Measurements from ENCODE around the gene SLC25A21.
"Not testable (repeated sequence)": the region's sequence is repeated elsewhere in the genome, so short reads cannot be mapped to it uniquely, and the experiment has no call there.

The SLC25A21 gene

DNA sequence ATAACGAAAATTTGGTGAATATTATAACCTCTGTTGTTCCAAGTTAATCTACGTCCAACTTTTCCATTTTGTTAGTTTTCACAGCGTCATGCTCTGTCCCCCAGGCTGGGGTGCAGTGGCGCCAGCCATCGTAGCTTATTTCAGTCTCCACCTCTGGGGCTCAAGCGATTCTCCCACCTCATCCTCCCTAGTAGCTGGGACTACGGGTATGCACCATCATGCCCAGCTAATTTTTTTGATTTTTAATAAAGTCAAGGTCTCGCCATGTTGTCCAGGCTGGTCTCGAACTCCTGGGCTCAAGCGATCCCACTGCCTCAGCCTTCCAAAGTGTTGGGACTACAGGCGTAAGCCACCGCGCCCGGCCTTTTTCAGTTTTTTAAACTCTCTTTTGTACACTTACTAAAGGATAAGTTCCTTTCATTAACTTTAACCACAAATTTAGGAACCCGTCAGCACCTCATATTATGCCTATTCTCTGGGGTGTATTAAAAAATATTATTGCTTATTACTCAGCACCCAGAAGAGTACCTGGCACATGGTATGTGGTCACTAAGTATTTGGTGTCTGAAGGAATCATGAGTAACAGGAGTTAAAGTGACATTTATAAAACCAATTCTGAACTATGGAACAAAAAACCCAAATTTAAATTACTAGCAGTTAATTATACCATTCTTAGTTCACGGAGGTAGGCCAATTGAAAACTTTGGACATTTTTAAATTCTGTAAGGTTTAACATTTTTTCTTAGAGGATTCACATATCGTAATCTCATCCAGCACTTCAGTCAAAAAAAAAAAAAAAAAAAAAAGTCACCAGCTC, 24.4 kb upstream of the SLC25A21 start:
- Mint-ChIP-seq H3K4me1 (no peaks in the 10 kb centered on the region), H3K27me3 (no peaks in the 10 kb centered on the region), H3K4me3 (no peak overlapping the region), H3K27ac (no peak overlapping the region), H3K36me3 (no peaks in the 10 kb centered on the region), H3K9me3 (peaks cover 12% of the 10 kb centered on the region)
- no peak for ATAC-seq

DNA sequence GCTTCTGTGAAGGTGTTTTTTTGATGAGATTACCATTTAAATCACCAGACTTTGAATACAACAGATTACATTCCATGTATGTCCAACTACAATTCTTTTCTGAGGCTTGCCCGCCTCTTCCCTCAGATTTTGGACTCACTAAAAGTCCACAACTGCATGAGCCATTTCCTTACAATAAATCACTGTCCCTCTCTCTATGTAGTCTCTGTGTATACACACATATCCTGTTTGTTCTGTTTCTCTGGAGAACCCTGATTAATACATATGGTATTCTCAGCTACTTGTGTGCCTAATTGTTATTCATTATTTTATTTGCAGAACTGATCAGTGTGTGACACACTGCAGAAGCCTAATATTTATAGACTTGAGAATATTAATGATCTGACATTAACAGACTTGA, 22.9 kb upstream of the SLC25A21 start:
- ATAC-seq: no peak
- Mint-ChIP-seq H3K4me3 (no peak overlapping the region), H3K36me3 (no peaks in the 10 kb centered on the region), H3K4me1 (no peaks in the 10 kb centered on the region), H3K9me3 (peaks cover 16% of the 10 kb centered on the region), H3K27ac (no peak overlapping the region), H3K27me3 (no peaks in the 10 kb centered on the region)

DNA sequence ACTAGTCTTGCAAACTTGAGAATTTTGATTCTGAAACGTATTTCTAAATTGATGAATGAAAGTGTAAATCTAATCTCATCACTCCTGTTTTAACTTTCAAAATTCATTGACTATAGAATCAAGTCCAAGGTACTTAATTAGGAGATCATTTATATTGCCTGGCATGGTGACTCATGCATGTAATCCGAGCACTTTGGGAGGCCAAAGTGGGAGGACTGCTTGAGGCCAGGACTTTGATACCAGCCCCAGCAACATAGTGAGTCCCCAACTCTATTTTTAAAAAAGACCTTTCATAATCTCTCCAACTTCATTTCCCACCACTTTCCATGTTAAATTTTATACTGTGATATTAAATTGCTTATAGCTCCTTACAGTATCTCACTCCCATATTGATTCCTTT, 22.3 kb upstream of the SLC25A21 start:
- peaks cover 17% of the 10 kb centered on the region for H3K9me3 Mint-ChIP-seq
- H3K36me3 Mint-ChIP-seq: no peaks in the 10 kb centered on the region
- H3K27ac Mint-ChIP-seq: no peak overlapping the region
- no peak for ATAC-seq
- no peaks in the 10 kb centered on the region for H3K4me1 Mint-ChIP-seq
- no peaks in the 10 kb centered on the region for H3K27me3 Mint-ChIP-seq
- no peak overlapping the region for H3K4me3 Mint-ChIP-seq

DNA sequence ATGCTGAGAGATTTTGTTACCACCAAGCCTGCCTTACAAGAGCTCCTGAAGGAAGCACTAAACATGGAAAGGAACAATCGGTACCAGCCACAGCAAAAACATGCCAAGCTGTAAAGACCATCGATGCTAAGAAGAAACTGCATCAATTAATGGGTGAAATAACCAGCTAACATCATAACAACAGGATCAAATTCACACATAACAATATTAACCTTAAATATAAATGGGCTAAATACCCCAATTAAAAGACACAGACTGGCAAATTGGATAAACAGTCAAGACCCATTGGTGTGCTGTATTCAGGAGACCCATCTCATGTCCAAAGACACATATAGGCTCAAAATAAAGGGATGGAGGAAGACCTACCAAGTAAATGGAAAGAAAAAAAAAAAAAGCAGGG, 17.3 kb upstream of the SLC25A21 start:
- H3K27ac Mint-ChIP-seq, H3K4me3 Mint-ChIP-seq, H3K27me3 Mint-ChIP-seq, ATAC-seq, H3K4me1 Mint-ChIP-seq, H3K36me3 Mint-ChIP-seq: not testable (repeated sequence)
- peaks cover 11% of the 10 kb centered on the region for H3K9me3 Mint-ChIP-seq

DNA sequence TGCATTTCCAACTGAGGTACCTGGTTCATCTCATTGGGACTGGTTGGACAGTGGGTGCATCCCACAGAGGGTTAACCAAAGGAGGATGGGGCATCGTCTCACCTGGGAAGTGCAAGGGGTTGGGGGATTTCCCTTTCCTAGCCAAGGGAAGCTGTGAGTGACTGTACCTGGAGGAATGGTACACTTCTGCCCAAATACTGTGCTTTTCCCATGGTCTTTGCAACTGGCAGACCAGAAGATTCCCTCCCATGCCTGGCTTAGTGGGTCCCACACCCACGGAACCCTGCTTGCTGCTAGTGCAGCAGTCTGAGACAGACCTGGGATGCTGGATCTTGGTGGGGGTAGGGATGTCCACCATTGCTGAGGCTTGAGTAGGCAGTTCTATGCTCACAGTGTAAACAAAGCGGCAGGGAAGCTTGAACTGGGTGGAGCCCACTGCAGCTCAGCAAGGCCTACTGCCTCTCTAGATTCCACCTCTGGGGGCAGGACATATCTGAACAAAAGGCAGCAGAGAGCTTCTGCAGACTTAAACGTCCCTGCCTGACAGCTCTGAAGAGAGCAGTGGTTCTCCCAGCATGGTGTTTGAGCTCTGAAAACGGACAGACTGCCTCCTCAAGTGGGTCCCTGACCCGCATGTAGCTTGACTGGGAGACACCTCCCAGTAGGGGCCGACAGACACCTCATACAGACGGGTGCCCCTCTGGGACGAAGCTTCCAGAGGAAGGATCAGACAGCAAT, 15.6 kb upstream of the SLC25A21 start:
- not testable (repeated sequence) for H3K27me3 Mint-ChIP-seq, H3K27ac Mint-ChIP-seq, H3K4me1 Mint-ChIP-seq, H3K36me3 Mint-ChIP-seq, H3K4me3 Mint-ChIP-seq, ATAC-seq
- peaks cover 11% of the 10 kb centered on the region for H3K9me3 Mint-ChIP-seq

DNA sequence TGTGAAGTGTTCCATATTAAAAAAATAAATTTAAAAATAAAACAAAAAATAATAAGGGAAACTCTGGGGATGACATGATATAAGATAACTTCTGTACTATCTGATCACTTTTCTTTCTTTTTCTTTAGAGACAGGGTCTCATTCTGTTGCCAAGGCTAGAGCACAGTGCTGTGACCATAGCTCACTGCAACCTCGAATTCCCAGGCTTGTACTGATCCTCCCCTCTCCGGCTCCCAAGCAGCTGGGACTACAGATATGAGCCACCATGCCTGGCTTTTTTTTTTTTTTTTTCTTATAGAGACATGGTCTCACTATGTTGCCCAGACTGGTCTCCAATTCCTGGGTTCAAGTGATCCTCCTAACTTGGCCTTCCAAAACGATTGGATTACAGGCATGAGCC, 14.9 kb upstream of the SLC25A21 start:
- H3K36me3 Mint-ChIP-seq: no peaks in the 10 kb centered on the region
- H3K4me1 Mint-ChIP-seq: no peaks in the 10 kb centered on the region
- no peak overlapping the region for H3K27ac Mint-ChIP-seq
- no peak overlapping the region for H3K4me3 Mint-ChIP-seq
- H3K27me3 Mint-ChIP-seq: no peaks in the 10 kb centered on the region
- no peak for ATAC-seq
- peaks cover 11% of the 10 kb centered on the region for H3K9me3 Mint-ChIP-seq

DNA sequence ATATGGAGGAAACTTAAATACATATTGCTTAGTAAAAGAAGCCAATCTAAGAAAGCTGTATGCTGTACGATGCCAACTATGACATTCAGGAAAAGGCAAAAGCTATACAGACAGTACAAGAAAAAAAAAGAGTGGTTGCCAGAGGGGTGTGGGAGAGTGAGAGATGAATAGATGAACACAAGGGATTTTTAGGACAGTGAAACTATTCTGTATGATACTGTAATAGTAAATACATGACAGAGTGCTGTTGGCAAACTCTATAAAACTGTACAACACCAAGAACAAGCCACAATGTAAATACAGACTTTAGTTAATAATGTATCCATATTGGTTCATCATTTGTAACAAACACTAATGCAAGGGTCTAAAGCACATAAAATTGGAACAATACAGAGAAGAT, 14.5 kb upstream of the SLC25A21 start:
- ATAC-seq: no peak
- Mint-ChIP-seq H3K27ac (no peak overlapping the region), H3K4me3 (no peak overlapping the region), H3K27me3 (no peaks in the 10 kb centered on the region), H3K36me3 (no peaks in the 10 kb centered on the region), H3K4me1 (no peaks in the 10 kb centered on the region), H3K9me3 (peaks cover 8% of the 10 kb centered on the region)

DNA sequence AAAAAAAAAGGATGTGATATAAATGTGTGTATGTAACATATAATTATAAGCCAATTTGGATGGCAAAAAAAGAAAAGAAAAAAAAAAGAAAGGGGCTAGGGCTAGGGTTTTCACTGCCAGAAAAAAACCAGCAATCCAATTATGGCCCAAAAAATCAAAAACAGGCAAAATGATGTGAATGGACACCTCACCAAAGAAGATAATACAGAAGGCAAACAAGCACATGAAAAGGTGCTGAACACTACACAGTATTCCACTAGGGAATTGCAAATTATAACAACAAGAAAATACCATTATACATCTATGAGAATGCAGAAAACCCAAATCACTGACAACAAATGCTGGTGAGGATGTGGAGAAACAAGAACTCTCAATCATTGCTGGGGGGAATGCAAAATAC, 13.3 kb upstream of the SLC25A21 start:
- Mint-ChIP-seq H3K9me3 (peaks cover 7% of the 10 kb centered on the region), H3K4me1 (no peaks in the 10 kb centered on the region), H3K36me3 (no peaks in the 10 kb centered on the region), H3K27ac (no peak overlapping the region), H3K4me3 (no peak overlapping the region), H3K27me3 (no peaks in the 10 kb centered on the region)
- no peak for ATAC-seq

DNA sequence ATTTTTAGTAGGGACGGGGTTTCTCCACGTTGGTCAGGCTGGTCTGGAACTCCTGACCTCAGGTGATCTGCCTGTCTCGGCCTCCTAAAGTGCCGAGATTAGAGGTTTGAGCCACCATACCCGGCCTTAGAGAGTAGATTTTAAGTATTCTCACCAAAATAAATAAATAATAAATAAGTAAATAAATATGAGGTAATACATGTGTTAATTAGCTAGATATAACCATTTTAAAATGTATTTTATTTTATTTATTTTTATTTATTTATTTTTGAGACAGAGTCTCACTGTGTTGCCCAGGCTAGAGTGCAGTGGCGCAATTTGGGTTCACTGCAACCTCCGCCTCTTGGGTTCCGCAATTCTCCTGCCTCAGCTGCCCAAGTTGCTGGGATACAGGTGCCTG, 12.1 kb upstream of the SLC25A21 start:
- H3K36me3 Mint-ChIP-seq, H3K4me3 Mint-ChIP-seq, H3K4me1 Mint-ChIP-seq, H3K9me3 Mint-ChIP-seq, ATAC-seq, H3K27me3 Mint-ChIP-seq, H3K27ac Mint-ChIP-seq: not testable (repeated sequence)

DNA sequence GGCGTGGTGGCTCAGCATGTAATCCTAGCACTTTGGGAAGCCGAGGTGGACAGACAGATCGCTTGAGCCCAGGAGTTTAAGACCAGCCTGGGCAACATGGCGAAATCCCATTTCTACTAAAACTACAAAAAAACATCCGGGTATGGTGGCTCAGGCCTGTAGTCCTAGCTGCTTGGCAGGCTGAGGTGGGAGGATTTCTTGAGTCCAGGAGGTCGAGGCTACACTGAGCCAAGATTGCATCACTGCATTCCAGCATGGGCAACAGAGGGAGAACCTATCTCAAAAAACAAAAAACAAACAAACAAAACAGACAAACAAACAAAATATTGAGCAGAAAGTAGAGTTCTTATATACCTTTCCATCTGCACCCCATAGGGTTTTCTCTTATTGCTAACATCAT, 9.0 kb upstream of the SLC25A21 start:
- Mint-ChIP-seq H3K27ac (no peak overlapping the region), H3K4me3 (no peak overlapping the region), H3K27me3 (no peaks in the 10 kb centered on the region), H3K9me3 (no peaks in the 10 kb centered on the region), H3K4me1 (no peaks in the 10 kb centered on the region), H3K36me3 (no peaks in the 10 kb centered on the region)
- ATAC-seq: no peak

DNA sequence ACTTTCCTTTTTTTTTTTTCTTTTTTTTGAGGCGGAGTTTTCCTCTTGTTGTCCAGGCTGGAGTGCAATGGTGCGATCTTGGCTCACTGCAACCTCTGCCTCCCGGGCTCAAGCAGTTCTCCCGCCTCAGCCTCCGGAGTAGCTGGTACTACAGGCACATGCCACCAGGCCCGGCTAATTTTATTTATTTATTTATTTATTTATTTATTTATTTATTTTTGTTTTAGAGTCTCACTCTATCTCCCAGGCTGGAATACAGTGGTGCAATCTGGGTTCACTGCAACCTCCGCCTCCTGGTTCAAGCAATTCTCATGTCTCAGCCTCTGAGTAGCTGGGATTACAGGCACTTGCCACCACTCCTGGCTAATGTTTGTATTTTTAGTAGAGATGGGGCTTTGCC, 8.5 kb upstream of the SLC25A21 start:
- not testable (repeated sequence) for H3K36me3 Mint-ChIP-seq, H3K4me1 Mint-ChIP-seq, H3K4me3 Mint-ChIP-seq, ATAC-seq, H3K9me3 Mint-ChIP-seq, H3K27ac Mint-ChIP-seq, H3K27me3 Mint-ChIP-seq

DNA sequence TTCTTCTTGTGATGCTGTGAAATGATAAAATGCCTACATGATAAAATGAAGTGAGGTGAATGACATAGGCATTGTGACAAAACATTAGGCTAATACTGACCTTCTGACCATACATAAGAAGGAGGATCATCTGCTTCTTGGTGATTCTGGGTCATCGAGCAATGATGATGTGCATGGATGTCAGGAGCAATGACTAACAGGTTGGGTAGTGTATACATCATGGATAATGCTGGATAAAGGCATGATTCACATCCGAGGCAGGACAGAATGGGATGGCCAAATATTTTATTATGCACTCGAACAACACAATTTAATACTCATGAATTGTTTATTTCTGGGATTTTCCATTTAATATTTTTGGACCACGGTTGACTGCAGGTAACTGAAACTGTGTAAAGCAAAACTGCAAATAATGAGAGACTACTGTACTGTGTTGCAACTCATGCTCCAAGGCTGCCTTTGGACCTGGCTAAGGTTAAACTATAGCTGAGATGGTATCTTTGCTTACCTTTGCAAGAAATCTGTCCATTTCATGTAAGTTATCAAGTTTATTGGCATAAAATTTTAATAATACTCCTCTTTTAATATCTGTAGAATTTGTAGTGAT, 7.6 kb upstream of the SLC25A21 start:
- H3K9me3 Mint-ChIP-seq: no peaks in the 10 kb centered on the region
- no peak for ATAC-seq
- no peaks in the 10 kb centered on the region for H3K4me1 Mint-ChIP-seq
- no peaks in the 10 kb centered on the region for H3K36me3 Mint-ChIP-seq
- no peak overlapping the region for H3K4me3 Mint-ChIP-seq
- H3K27ac Mint-ChIP-seq: no peak overlapping the region
- H3K27me3 Mint-ChIP-seq: no peaks in the 10 kb centered on the region

DNA sequence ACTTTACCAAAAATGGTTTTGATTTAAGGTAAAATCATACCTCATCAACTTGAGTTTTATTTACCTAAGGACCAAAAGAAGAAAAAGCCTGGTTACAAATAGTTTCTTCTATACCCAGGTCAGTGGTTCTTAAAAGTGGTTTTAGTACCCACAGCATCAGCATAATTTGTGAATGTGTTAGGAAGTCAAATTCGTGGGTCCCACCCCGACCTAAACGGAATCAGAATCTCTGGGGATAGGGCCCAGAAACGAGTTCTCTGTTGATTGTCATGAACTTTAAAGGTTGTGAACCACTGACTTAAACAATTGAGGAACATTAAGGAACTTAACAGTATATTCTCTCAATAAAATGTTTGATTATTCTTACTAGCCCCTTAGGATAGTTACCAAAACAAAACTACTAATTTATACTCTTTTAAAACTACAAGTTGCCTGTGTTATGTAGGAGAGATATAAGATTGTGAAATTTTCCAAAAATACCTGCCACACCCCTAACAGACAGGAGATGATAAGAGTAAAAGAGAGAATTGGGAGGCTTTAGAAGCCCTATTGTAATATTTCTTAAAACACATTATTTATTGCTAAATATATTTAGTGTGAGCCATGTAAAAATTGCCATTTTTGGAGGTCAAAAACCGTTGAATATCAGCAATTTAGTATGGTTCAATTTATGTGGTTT, 669 bp upstream of the SLC25A21 start:
- H3K4me1 Mint-ChIP-seq: no peaks in the 10 kb centered on the region
- H3K36me3 Mint-ChIP-seq: no peaks in the 10 kb centered on the region
- no peak overlapping the region for H3K27ac Mint-ChIP-seq
- no peak for ATAC-seq
- no peak overlapping the region for H3K4me3 Mint-ChIP-seq
- H3K9me3 Mint-ChIP-seq: no peaks in the 10 kb centered on the region
- H3K27me3 Mint-ChIP-seq: no peaks in the 10 kb centered on the region

DNA sequence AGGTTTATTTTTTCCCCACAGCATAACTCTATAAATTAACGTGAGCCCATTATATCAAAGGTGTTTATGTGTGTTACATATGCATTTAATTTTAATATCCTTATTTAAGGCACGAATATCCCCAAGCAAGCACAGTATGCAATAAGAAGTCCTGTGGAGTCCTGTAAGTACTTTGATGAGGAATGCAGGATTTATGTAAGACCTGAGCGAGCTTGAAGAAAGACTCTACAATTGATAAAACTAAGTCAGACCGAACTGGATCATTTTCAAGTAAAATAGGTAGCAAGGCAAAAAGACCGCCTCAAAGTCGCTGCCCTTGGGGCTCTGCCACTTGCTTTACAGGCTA, 755 bp downstream of the SLC25A21 start:
- Mint-ChIP-seq H3K27me3 (no peaks in the 10 kb centered on the region), H3K9me3 (no peaks in the 10 kb centered on the region), H3K36me3 (no peaks in the 10 kb centered on the region), H3K27ac (no peak overlapping the region), H3K4me3 (no peak overlapping the region), H3K4me1 (no peaks in the 10 kb centered on the region)
- ATAC-seq: no peak

DNA sequence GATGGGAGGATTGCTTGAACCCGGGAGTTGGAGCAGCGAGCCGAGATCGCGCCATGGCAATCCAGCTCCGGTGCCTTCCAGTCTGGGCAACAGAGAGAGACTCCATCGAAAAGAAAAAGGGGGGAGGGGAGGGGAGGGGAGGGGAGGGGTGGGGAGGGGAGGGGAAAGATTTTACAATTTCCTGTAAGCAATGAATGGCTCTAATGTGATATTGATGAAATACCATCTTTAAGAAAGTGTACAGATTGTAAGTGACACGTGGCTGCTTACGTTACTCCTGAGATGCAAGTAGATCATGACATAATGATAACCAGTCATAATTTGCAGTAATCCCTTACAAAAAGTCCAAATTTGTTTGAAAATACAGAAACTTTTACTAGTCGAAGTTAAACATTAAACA, 1.4 kb downstream of the SLC25A21 start:
- ATAC-seq: no peak
- Mint-ChIP-seq H3K9me3 (no peaks in the 10 kb centered on the region), H3K36me3 (no peaks in the 10 kb centered on the region), H3K27ac (no peak overlapping the region), H3K4me1 (no peaks in the 10 kb centered on the region), H3K27me3 (no peaks in the 10 kb centered on the region), H3K4me3 (no peak overlapping the region)

All from stimulated activated memory B cell treated with anti-CD40 and anti-IgM and Interleukin-4, amounts not matched to agents 10 μg/mL and 1 μg/mL and 100 μg/mL, for 72 hours (primary cell).